HEK293T (cell line): ENCODE results near the gene WNT5B.

Source experiments
- BHLHE40 ChIP-seq: fragments of 450-650 bp; IDR thresholded peaks from 2 replicates; pipeline ENCODE4 v1.6.1; 2016; ENCODE audit warnings: mild to moderate bottlenecking, moderate library complexity, borderline replicate concordance
- ELF4 ChIP-seq: fragments of 450-650 bp; IDR thresholded peaks from 2 replicates; pipeline ENCODE4 v1.6.1; 2017; ENCODE audit warnings: antibody characterized with exemption
- HDGF ChIP-seq: fragments of 450-650 bp; IDR thresholded peaks from 2 replicates; pipeline ENCODE4 v1.6.1; 2017; ENCODE audit warnings: antibody characterized with exemption, borderline replicate concordance
- LEF1 ChIP-seq: fragments of 450-650 bp; IDR thresholded peaks from 2 replicates; pipeline ENCODE4 v1.6.1; 2017; ENCODE audit warnings: mild to moderate bottlenecking, borderline replicate concordance
- NFRKB ChIP-seq: fragments of 450-650 bp; IDR thresholded peaks from 2 replicates; pipeline ENCODE4 v1.6.1; 2016; ENCODE audit warnings: mild to moderate bottlenecking, moderate library complexity
- TARDBP ChIP-seq: fragments of 450-650 bp; IDR thresholded peaks from 2 replicates; pipeline ENCODE4 v1.6.1; 2016
- ZNF384 ChIP-seq: fragments of 450-650 bp; IDR thresholded peaks from 2 replicates; pipeline ENCODE4 v1.6.1; 2016

GRCh38 chr12:1622406-1622805, 6.6 kb upstream of the WNT5B start:
- no peak for TF ChIP-seq ELF4
- TF ChIP-seq ZNF384 = no peak
- TF ChIP-seq TARDBP = no peak
- TF ChIP-seq HDGF = no peak
- TF ChIP-seq NFRKB = no peak
- no peak for TF ChIP-seq LEF1
- TF ChIP-seq BHLHE40 = no peak
